SK-N-MC (cell line): ENCODE measurements around the gene MYO1D.

Source experiments
- EZH2 ChIP-seq: fragments of 200-600 bp; sonication (generic); IDR thresholded peaks from one replicate; pipeline ENCODE4 v1.6.1; 2017; ENCODE audit warnings: antibody characterized with exemption
- POLR2AphosphoS5 ChIP-seq: IDR thresholded peaks from 2 replicates; pipeline ENCODE4 v1.6.1; 2012; ENCODE audit warnings: mild to moderate bottlenecking, low read depth, low read length, borderline replicate concordance

GRCh38 chr17:32520104-32520701 lies 356.7 kb downstream of the MYO1D start:
- TF ChIP-seq POLR2AphosphoS5, result no peak
- TF ChIP-seq EZH2, result no peak
